ENCODE measurements around the gene MAMDC2. TPM values are rescaled to one million over a fixed set of nuclear protein-coding genes. Genes with fewer than 3 reads are reported as not detected.

The MAMDC2 gene, protein sequence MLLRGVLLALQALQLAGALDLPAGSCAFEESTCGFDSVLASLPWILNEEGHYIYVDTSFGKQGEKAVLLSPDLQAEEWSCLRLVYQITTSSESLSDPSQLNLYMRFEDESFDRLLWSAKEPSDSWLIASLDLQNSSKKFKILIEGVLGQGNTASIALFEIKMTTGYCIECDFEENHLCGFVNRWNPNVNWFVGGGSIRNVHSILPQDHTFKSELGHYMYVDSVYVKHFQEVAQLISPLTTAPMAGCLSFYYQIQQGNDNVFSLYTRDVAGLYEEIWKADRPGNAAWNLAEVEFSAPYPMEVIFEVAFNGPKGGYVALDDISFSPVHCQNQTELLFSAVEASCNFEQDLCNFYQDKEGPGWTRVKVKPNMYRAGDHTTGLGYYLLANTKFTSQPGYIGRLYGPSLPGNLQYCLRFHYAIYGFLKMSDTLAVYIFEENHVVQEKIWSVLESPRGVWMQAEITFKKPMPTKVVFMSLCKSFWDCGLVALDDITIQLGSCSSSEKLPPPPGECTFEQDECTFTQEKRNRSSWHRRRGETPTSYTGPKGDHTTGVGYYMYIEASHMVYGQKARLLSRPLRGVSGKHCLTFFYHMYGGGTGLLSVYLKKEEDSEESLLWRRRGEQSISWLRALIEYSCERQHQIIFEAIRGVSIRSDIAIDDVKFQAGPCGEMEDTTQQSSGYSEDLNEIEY
- total RNA-seq = 1 to 10 TPM; 2.3 to 7.0 TPM

GRCh38 chr9:70043689-70044489 lies at the start of gene MAMDC2:
Gene MAMDC2, plus strand, starts transcription at chr9:70043848. Its CDS starts 350 bp downstream, at chr9:70044198.
- Histone ChIP-seq H3K4me1 (no peaks in the 10 kb centered on the region), H3K36me3 (no peaks in the 10 kb centered on the region), H3K27me3 (peaks cover 13% of the 10 kb centered on the region), H3K9ac (ENCODE audit: low read depth in 2 of 2, low read length in 2 of 2) (peak within 1 kb of the TSS; percentile 52 to 57), H3K4me3 (peak within 1 kb of the TSS; percentile 47), H3K9me3 (no peaks in the 10 kb centered on the region), H3K27ac (peak within 1 kb of the TSS; percentile 70)
- peak; percentile 32 for DNase-seq
- TF ChIP-seq CTCF (IDR thresholded peaks at IDR 0.05) = no peak
- intact Hi-C loops (cut with DNase I) = no loop called here

GRCh38 chr9:69995846-69996245 lies 47.8 kb upstream of the MAMDC2 start:
- H3K27ac ChIP-seq = no peak overlapping the region
- no peaks in the 10 kb centered on the region for H3K9me3 ChIP-seq
- TF ChIP-seq CTCF (IDR thresholded peaks at IDR 0.05) = no peak
- H3K4me3 ChIP-seq = no peak overlapping the region
- intact Hi-C loops (cut with DNase I) = no loop called here
- no peak for DNase-seq
- no peaks in the 10 kb centered on the region for H3K27me3 ChIP-seq
- H3K9ac ChIP-seq (ENCODE audit: low read depth in 2 of 2, low read length in 2 of 2) = no peak overlapping the region
- no peaks in the 10 kb centered on the region for H3K36me3 ChIP-seq
- H3K4me1 ChIP-seq = no peaks in the 10 kb centered on the region

GRCh38 chr9:69996967-69997366 lies 46.7 kb upstream of the MAMDC2 start:
- intact Hi-C loops (cut with DNase I) = no loop called here

GRCh38 chr9:69997524-69997923 lies 46.1 kb upstream of the MAMDC2 start:
- H3K9ac ChIP-seq (ENCODE audit: low read depth in 2 of 2, low read length in 2 of 2) = no peak overlapping the region
- no peaks in the 10 kb centered on the region for H3K4me1 ChIP-seq
- no peaks in the 10 kb centered on the region for H3K9me3 ChIP-seq
- no peak for TF ChIP-seq CTCF (IDR thresholded peaks at IDR 0.05)
- H3K27me3 ChIP-seq = no peaks in the 10 kb centered on the region
- no peak for DNase-seq
- H3K27ac ChIP-seq = no peak overlapping the region
- no peaks in the 10 kb centered on the region for H3K36me3 ChIP-seq
- intact Hi-C loops (cut with DNase I) = no loop called here
- no peak overlapping the region for H3K4me3 ChIP-seq

More at GRCh38 chr9:69996967-69997366, 46.7 kb upstream of the MAMDC2 start:
- no peaks in the 10 kb centered on the region for H3K36me3 ChIP-seq
- no peaks in the 10 kb centered on the region for H3K4me1 ChIP-seq
- no peaks in the 10 kb centered on the region for H3K27me3 ChIP-seq
- no peak overlapping the region for H3K27ac ChIP-seq
- no peaks in the 10 kb centered on the region for H3K9me3 ChIP-seq
- TF ChIP-seq CTCF (IDR thresholded peaks at IDR 0.05) = no peak
- no peak for DNase-seq
- no peak overlapping the region for H3K4me3 ChIP-seq
- no peak overlapping the region for H3K9ac ChIP-seq (ENCODE audit: low read depth in 2 of 2, low read length in 2 of 2)

GRCh38 chr9:69999315-69999714 lies 44.3 kb upstream of the MAMDC2 start:
- no peak for DNase-seq
- intact Hi-C loops (cut with DNase I) = no loop called here
- no peaks in the 10 kb centered on the region for H3K9me3 ChIP-seq
- H3K4me3 ChIP-seq = no peak overlapping the region
- TF ChIP-seq CTCF (IDR thresholded peaks at IDR 0.05) = no peak
- no peak overlapping the region for H3K27ac ChIP-seq
- H3K4me1 ChIP-seq = no peaks in the 10 kb centered on the region
- H3K27me3 ChIP-seq = no peaks in the 10 kb centered on the region
- H3K9ac ChIP-seq (ENCODE audit: low read depth in 2 of 2, low read length in 2 of 2) = no peak overlapping the region
- no peaks in the 10 kb centered on the region for H3K36me3 ChIP-seq

Data from colonic mucosa (tissue), 4 donors.